GM12878 (cell line): ENCODE measurements around the gene OR2F2. TPM values are rescaled to one million over a fixed set of nuclear protein-coding genes. Genes with fewer than 3 reads are reported as not detected.

Experiments
- ATAC-seq: fragments of 200-7000 bp; cut with Tn5 transposase; 3 replicates; pipeline ENCODE4 v1.9.1; 2020; ENCODE audit warnings: mild to moderate bottlenecking, moderate library complexity
- BruUV-seq: library from RNA; stranded (reverse); fragments of 400-500 nt; replicated peaks from 2 replicates; lab custom pipeline; 2021; lab: Mats Ljungman, UMichigan
- CTCF ChIA-PET: fragments of 300-600 bp; sonication (Branson Sonifier 250); formaldehyde crosslinking; extraction: SDS; loops from one replicate; lab custom pipeline; 2021; ENCODE audit warnings: inconsistent platforms; lab: Yijun Ruan, JAX
- POLR2A ChIA-PET: fragments of 350-600 bp; formaldehyde crosslinking; extraction: SDS; loops from one replicate; lab custom pipeline; 2021; ENCODE audit warnings: inconsistent platforms; lab: Charles Lee
- RAD21 ChIA-PET: fragments of 300-600 bp; sonication (Branson Sonifier 250); formaldehyde crosslinking; loops from one replicate; lab custom pipeline; 2023; ENCODE audit warnings: antibody characterized with exemption; ENCODE audit not compliant: unreplicated experiment; lab: Charles Lee
- SMC1A ChIA-PET: fragments of 300-600 bp; sonication (Branson Sonifier 250); formaldehyde crosslinking; loops from one replicate; lab custom pipeline; 2023; ENCODE audit not compliant: unreplicated experiment, uncharacterized antibody; lab: Charles Lee
- DNase-seq: peaks from one replicate; pipeline ENCODE4 v3.0.0-alpha.2; 2011; ENCODE audit warnings: low read depth, low spot score
- FAIRE-seq: peaks from 3 replicates; lab custom pipeline; 2011; peaks lifted over from hg19 to GRCh38; lab: Jason Lieb, UNC
- H2AFZ ChIP-seq: 2 replicates; pipeline ENCODE4 v1.6.0; 2011; ENCODE audit warnings: low read depth, low read length, control low read depth; ENCODE audit not compliant: control insufficient read depth
- H3K27ac ChIP-seq: 2 replicates; pipeline ENCODE4 v1.5.1; 2011; ENCODE audit warnings: control low read depth; ENCODE audit not compliant: control insufficient read depth, insufficient read depth
- H3K27me3 ChIP-seq, 2 experiments: replicated peaks in 1 of 2; 2 replicates each; pipeline versions ENCODE4 v1.6.0 to v1.6.1; 2011; ENCODE audit warnings: low read length in 1 of 2; ENCODE audit not compliant: control insufficient read depth in 2 of 2, insufficient read depth in 2 of 2
- H3K36me3 ChIP-seq, 2 experiments: 2 replicates each; pipeline ENCODE4 v1.5.1; 2011; ENCODE audit warnings: low read length in 1 of 2; ENCODE audit not compliant: control insufficient read depth in 2 of 2, insufficient read depth in 2 of 2
- H3K4me1 ChIP-seq: 2 replicates; pipeline ENCODE4 v1.6.1; 2011; ENCODE audit warnings: mild to moderate bottlenecking, low read length, moderate library complexity, mixed read lengths; ENCODE audit not compliant: control insufficient read depth, insufficient read depth
- H3K4me2 ChIP-seq: 2 replicates; pipeline ENCODE4 v1.6.0; 2011; ENCODE audit warnings: control low read depth; ENCODE audit not compliant: control insufficient read depth, insufficient read depth
- H3K4me3 ChIP-seq: fragments of 200-600 bp; sonication (generic); 2 replicates; pipeline ENCODE4 v1.5.1; 2016
- H3K79me2 ChIP-seq: 2 replicates; pipeline ENCODE4 v1.6.0; 2011; ENCODE audit warnings: low read length; ENCODE audit not compliant: control insufficient read depth, insufficient read depth
- H3K9ac ChIP-seq: 2 replicates; pipeline ENCODE4 v1.8.0; 2011; ENCODE audit warnings: low read length, control low read depth, mixed read lengths; ENCODE audit not compliant: control insufficient read depth, insufficient read depth
- H3K9me3 ChIP-seq: replicated peaks from 3 replicates; pipeline ENCODE4 v1.5.1; 2011; ENCODE audit warnings: mild to moderate bottlenecking, low read length; ENCODE audit not compliant: control insufficient read depth, insufficient read depth
- H4K20me1 ChIP-seq: 2 replicates; pipeline ENCODE4 v1.6.0; 2011; ENCODE audit not compliant: control insufficient read depth, insufficient read depth
- CEBPB ChIP-seq, 2 experiments: fragments of 150-350 bp in 1 of 2; IDR thresholded peaks; 2 replicates each; pipeline ENCODE4 v1.6.1; 2012 to 2014; ENCODE audit warnings: low read depth in 2 of 2, low read length in 2 of 2, borderline replicate concordance in 1 of 2, inconsistent platforms in 1 of 2
- CREB1 ChIP-seq: IDR thresholded peaks from 2 replicates; pipeline ENCODE4 v1.6.1; 2012; ENCODE audit warnings: low read depth, mild to moderate bottlenecking, inconsistent platforms
- CREM ChIP-seq: IDR thresholded peaks from 2 replicates; pipeline ENCODE4 v1.6.1; 2014; ENCODE audit warnings: antibody characterized with exemption, low read depth
- EP300 ChIP-seq, 2 experiments: fragments of 150-350 bp in 1 of 2; IDR thresholded peaks; 2 replicates each; pipeline ENCODE4 v1.6.1; 2011 to 2012; ENCODE audit warnings: low read depth in 2 of 2, low read length in 2 of 2, borderline replicate concordance in 1 of 2, improper control_type of control experiment in 1 of 2, inconsistent platforms in 1 of 2; ENCODE audit not compliant: control insufficient read depth in 1 of 2
- IKZF2 ChIP-seq, 2 experiments: fragments of 450-650 bp; IDR thresholded peaks; 2 replicates each; pipeline ENCODE4 v1.6.1; 2017; ENCODE audit warnings: mild to moderate bottlenecking in 2 of 2, moderate library complexity in 2 of 2
- MEF2A ChIP-seq: IDR thresholded peaks from 2 replicates; pipeline ENCODE4 v1.6.1; 2011; ENCODE audit warnings: low read depth, mild to moderate bottlenecking, low read length, moderate library complexity; ENCODE audit not compliant: insufficient read depth
- NBN ChIP-seq: fragments of 450-650 bp; IDR thresholded peaks from 2 replicates; pipeline ENCODE4 v1.6.1; 2016
- PRDM15 ChIP-seq: fragments of 450-650 bp; formaldehyde crosslinking; IDR thresholded peaks from 2 replicates; pipeline ENCODE4 v1.4.0; 2020; ENCODE audit warnings: mild to moderate bottlenecking, moderate library complexity
- RELA ChIP-seq: fragments of 450-650 bp; IDR thresholded peaks from 2 replicates; pipeline ENCODE4 v1.8.0; 2014; ENCODE audit warnings: borderline replicate concordance; ENCODE audit not compliant: partially characterized antibody
- SREBF2 ChIP-seq: IDR thresholded peaks from 2 replicates; pipeline ENCODE4 v1.6.1; 2012; ENCODE audit warnings: mild to moderate bottlenecking, low read length
- TAF1 ChIP-seq: IDR thresholded peaks from 2 replicates; pipeline ENCODE4 v1.6.1; 2011; ENCODE audit warnings: mild to moderate bottlenecking, low read depth, low read length, borderline replicate concordance
- ZBED1 ChIP-seq: IDR thresholded peaks from 2 replicates; pipeline ENCODE4 v1.6.1; 2016; ENCODE audit warnings: borderline replicate concordance
- WGBS: methylation state at CpG from one replicate; pipeline ENCODE4 v1.1.6; 2016; ENCODE audit warnings: low lambda C conversion rate; ENCODE audit not compliant: insufficient replicate concordance, insufficient coverage; ENCODE audit errors: missing lambda C conversion rate; 5-methylcytosine and 5-hydroxymethylcytosine counted together
- in situ Hi-C: fragments of 300-500 bp; cut with MboI; formaldehyde crosslinking; loops from 9 replicates; pipeline ENCODE4 v1.14.3; 2018; ENCODE audit warnings: mixed read lengths
- intact Hi-C: fragments of 100-400 bp; cut with micrococcal nuclease; formaldehyde crosslinking; loops from one replicate; pipeline ENCODE4 v1.14.2; 2022; ENCODE audit not compliant: unreplicated experiment
- polyA plus RNA-seq, 11 experiments: library from polyadenylated mRNA; depleted of rRNA in 4 of 11; unstranded in 6 of 11; stranded (reverse) in 5 of 11; fragments of >200 nt; fragmentation: Nextera tagmentation in 4 of 11; fragmentation: Illumina TruSeq in 1 of 11; extraction: Ambion mirVana in 4 of 11; extraction: Trizol in 1 of 11; gene quantifications; 1 replicate in 1 of 11; 2 replicates in 10 of 11; pipeline versions ENCODE4 v1.2.1 to v1.2.3, GENCODE V29; 2011 to 2016; ENCODE audit warnings: inconsistent platforms in 2 of 11, missing spikeins in 2 of 11, low read depth in 1 of 11
- total RNA-seq, 4 experiments: library from RNA; depleted of rRNA in 3 of 4; stranded (reverse); fragments of >200 nt in 3 of 4; fragmentation: Illumina TruSeq in 1 of 4; extraction: Trizol in 1 of 4; gene quantifications; 2 replicates each; pipeline versions ENCODE4 v1.2.1 to v1.2.3, GENCODE V29; 2013 to 2021
- TF ChIP-seq, protein P1 (sequence below): fragments of 450-650 bp; IDR thresholded peaks from 2 replicates; pipeline ENCODE4 v1.6.1; 2018; ENCODE audit warnings: mild to moderate bottlenecking, low read depth, moderate library complexity; ENCODE audit not compliant: partially characterized antibody

The OR2F2 gene
- total and polyA plus RNA-seq, 10 of the 15 experiments (the other 5 are each of a cell fraction or from before 2014, with no cell fraction given), result not detected

DNA sequence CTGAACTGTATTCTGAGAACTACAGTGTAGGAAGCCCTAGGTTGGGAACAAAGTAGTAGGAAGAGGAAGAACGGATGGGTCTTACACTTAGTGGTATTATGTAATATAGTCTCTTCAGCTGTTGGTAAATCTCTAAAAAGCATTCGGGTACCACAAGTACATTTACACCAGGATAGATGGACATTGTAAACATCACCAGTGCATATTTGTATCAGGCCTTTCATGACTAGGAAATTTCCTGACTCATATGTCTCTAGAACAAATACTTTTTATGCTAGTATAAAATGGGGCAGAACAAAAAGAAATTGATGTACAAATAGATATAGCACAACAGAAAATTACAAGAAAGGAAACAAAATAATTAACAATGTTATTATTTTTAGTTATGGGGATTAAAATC is 43.6 kb downstream of the OR2F2 start:
- H3K27ac ChIP-seq, result no peak overlapping the region
- RAD21 ChIA-PET, result no interaction called here
- no peaks in the 10 kb centered on the region for H3K36me3 ChIP-seq
- H3K9ac ChIP-seq, result no peak overlapping the region
- no peaks in the 10 kb centered on the region for H3K79me2 ChIP-seq
- intact Hi-C loops (no loop called here), in situ Hi-C loops (no loop called here)
- no peaks in the 10 kb centered on the region; the same call in 2 of the 3 replicates for H3K9me3 ChIP-seq
- DNase-seq (no peak), FAIRE-seq (no peak), ATAC-seq (no peak)
- H2AFZ ChIP-seq, result no peak overlapping the region
- no TSS peak for BruUV-seq
- H3K4me1 ChIP-seq, result no peaks in the 10 kb centered on the region
- no peaks in the 10 kb centered on the region for H3K27me3 ChIP-seq
- 42% methylated on average over 2 of the region's 2 CpGs for WGBS
- H3K4me2 ChIP-seq, result no peak overlapping the region
- TF ChIP-seq SREBF2 (no peak), CREB1 (no peak), IKZF2 (IDR thresholded peaks at IDR 0.05) (no peak), RELA (no peak), CEBPB (IDR thresholded peaks at IDR 0.05; ENCODE audit: borderline replicate concordance in 1 of 2, low read depth in 2 of 2, low read length in 2 of 2) (no peak), ZBED1 (no peak), EP300 (IDR thresholded peaks at IDR 0.05; ENCODE audit: borderline replicate concordance in 1 of 2, control insufficient read depth in 1 of 2, low read depth in 2 of 2, low read length in 2 of 2) (no peak), PRDM15 (CRISPR knock-in tag) (no peak), CREM (no peak), NBN (no peak), TAF1 (no peak), MEF2A (no peak)
- TF ChIP-seq, protein P1, sequence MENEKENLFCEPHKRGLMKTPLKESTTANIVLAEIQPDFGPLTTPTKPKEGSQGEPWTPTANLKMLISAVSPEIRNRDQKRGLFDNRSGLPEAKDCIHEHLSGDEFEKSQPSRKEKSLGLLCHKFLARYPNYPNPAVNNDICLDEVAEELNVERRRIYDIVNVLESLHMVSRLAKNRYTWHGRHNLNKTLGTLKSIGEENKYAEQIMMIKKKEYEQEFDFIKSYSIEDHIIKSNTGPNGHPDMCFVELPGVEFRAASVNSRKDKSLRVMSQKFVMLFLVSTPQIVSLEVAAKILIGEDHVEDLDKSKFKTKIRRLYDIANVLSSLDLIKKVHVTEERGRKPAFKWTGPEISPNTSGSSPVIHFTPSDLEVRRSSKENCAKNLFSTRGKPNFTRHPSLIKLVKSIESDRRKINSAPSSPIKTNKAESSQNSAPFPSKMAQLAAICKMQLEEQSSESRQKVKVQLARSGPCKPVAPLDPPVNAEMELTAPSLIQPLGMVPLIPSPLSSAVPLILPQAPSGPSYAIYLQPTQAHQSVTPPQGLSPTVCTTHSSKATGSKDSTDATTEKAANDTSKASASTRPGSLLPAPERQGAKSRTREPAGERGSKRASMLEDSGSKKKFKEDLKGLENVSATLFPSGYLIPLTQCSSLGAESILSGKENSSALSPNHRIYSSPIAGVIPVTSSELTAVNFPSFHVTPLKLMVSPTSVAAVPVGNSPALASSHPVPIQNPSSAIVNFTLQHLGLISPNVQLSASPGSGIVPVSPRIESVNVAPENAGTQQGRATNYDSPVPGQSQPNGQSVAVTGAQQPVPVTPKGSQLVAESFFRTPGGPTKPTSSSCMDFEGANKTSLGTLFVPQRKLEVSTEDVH, result no peak
- POLR2A ChIA-PET, result no interaction called here
- H4K20me1 ChIP-seq, result no peaks in the 10 kb centered on the region
- CTCF ChIA-PET, result no interaction called here
- SMC1A ChIA-PET, result interaction anchor here (0.6 kb wide), 1 partner anchor 245 kb away, joined by 3 read pairs; no protein-coding TSS in a partner anchor
- no peak overlapping the region for H3K4me3 ChIP-seq
